ENCODE data around the gene ITPA. TPM values are rescaled to one million over a fixed set of nuclear protein-coding genes. Genes with fewer than 3 reads are reported as not detected.

ITPA gene
- total and polyA plus RNA-seq, 2 of the 8 experiments (the other 6 are each of a cell fraction or from before 2014, with no cell fraction given) = 88.2 to 94.0 TPM

GRCh38 chr20:3180319-3180718 is 29.0 kb upstream of the ITPA start (continued):
- TF ChIP-seq, protein P1, sequence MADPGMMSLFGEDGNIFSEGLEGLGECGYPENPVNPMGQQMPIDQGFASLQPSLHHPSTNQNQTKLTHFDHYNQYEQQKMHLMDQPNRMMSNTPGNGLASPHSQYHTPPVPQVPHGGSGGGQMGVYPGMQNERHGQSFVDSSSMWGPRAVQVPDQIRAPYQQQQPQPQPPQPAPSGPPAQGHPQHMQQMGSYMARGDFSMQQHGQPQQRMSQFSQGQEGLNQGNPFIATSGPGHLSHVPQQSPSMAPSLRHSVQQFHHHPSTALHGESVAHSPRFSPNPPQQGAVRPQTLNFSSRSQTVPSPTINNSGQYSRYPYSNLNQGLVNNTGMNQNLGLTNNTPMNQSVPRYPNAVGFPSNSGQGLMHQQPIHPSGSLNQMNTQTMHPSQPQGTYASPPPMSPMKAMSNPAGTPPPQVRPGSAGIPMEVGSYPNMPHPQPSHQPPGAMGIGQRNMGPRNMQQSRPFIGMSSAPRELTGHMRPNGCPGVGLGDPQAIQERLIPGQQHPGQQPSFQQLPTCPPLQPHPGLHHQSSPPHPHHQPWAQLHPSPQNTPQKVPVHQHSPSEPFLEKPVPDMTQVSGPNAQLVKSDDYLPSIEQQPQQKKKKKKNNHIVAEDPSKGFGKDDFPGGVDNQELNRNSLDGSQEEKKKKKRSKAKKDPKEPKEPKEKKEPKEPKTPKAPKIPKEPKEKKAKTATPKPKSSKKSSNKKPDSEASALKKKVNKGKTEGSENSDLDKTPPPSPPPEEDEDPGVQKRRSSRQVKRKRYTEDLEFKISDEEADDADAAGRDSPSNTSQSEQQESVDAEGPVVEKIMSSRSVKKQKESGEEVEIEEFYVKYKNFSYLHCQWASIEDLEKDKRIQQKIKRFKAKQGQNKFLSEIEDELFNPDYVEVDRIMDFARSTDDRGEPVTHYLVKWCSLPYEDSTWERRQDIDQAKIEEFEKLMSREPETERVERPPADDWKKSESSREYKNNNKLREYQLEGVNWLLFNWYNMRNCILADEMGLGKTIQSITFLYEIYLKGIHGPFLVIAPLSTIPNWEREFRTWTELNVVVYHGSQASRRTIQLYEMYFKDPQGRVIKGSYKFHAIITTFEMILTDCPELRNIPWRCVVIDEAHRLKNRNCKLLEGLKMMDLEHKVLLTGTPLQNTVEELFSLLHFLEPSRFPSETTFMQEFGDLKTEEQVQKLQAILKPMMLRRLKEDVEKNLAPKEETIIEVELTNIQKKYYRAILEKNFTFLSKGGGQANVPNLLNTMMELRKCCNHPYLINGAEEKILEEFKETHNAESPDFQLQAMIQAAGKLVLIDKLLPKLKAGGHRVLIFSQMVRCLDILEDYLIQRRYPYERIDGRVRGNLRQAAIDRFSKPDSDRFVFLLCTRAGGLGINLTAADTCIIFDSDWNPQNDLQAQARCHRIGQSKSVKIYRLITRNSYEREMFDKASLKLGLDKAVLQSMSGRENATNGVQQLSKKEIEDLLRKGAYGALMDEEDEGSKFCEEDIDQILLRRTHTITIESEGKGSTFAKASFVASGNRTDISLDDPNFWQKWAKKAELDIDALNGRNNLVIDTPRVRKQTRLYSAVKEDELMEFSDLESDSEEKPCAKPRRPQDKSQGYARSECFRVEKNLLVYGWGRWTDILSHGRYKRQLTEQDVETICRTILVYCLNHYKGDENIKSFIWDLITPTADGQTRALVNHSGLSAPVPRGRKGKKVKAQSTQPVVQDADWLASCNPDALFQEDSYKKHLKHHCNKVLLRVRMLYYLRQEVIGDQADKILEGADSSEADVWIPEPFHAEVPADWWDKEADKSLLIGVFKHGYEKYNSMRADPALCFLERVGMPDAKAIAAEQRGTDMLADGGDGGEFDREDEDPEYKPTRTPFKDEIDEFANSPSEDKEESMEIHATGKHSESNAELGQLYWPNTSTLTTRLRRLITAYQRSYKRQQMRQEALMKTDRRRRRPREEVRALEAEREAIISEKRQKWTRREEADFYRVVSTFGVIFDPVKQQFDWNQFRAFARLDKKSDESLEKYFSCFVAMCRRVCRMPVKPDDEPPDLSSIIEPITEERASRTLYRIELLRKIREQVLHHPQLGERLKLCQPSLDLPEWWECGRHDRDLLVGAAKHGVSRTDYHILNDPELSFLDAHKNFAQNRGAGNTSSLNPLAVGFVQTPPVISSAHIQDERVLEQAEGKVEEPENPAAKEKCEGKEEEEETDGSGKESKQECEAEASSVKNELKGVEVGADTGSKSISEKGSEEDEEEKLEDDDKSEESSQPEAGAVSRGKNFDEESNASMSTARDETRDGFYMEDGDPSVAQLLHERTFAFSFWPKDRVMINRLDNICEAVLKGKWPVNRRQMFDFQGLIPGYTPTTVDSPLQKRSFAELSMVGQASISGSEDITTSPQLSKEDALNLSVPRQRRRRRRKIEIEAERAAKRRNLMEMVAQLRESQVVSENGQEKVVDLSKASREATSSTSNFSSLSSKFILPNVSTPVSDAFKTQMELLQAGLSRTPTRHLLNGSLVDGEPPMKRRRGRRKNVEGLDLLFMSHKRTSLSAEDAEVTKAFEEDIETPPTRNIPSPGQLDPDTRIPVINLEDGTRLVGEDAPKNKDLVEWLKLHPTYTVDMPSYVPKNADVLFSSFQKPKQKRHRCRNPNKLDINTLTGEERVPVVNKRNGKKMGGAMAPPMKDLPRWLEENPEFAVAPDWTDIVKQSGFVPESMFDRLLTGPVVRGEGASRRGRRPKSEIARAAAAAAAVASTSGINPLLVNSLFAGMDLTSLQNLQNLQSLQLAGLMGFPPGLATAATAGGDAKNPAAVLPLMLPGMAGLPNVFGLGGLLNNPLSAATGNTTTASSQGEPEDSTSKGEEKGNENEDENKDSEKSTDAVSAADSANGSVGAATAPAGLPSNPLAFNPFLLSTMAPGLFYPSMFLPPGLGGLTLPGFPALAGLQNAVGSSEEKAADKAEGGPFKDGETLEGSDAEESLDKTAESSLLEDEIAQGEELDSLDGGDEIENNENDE (IDR thresholded peaks at IDR 0.05; ENCODE audit: insufficient replicate concordance, low read length) = no peak
- TF ChIP-seq HDAC2 (IDR thresholded peaks at IDR 0.05; ENCODE audit: borderline replicate concordance in 1 of 2, low read depth in 2 of 2, low read length in 2 of 2) (no peak), ZNF274 (IDR thresholded peaks at IDR 0.05; ENCODE audit: borderline replicate concordance, extremely low read depth, low read length) (no peak), RNF2 (IDR thresholded peaks at IDR 0.05; ENCODE audit: borderline replicate concordance, low read depth, low read length, missing control alignments, poor library complexity, severe bottlenecking) (no peak), KDM5A (IDR thresholded peaks at IDR 0.05; ENCODE audit: low read length) (no peak), NANOG (IDR thresholded peaks at IDR 0.05; ENCODE audit: insufficient read depth, low read depth, low read length, poor library complexity, severe bottlenecking) (no peak), EZH2 (IDR thresholded peaks at IDR 0.05; ENCODE audit: low read depth, low read length, severe bottlenecking) (no peak), SP4 (IDR thresholded peaks at IDR 0.05; ENCODE audit: low read length) (no peak), CEBPB (IDR thresholded peaks at IDR 0.05; ENCODE audit: low read depth, low read length) (no peak)
- TF ChIP-seq, protein P2, sequence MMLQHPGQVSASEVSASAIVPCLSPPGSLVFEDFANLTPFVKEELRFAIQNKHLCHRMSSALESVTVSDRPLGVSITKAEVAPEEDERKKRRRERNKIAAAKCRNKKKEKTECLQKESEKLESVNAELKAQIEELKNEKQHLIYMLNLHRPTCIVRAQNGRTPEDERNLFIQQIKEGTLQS (IDR thresholded peaks at IDR 0.05; ENCODE audit: insufficient read depth, low read depth, low read length) = no peak
